Measurements from ENCODE around the gene PITPNM3. TPM values are rescaled to one million over a fixed set of nuclear protein-coding genes. Genes with fewer than 3 reads are reported as not detected.

The PITPNM3 gene
- polyA plus RNA-seq, 3 donors = 0.29 TPM; not detected in 2

DNA sequence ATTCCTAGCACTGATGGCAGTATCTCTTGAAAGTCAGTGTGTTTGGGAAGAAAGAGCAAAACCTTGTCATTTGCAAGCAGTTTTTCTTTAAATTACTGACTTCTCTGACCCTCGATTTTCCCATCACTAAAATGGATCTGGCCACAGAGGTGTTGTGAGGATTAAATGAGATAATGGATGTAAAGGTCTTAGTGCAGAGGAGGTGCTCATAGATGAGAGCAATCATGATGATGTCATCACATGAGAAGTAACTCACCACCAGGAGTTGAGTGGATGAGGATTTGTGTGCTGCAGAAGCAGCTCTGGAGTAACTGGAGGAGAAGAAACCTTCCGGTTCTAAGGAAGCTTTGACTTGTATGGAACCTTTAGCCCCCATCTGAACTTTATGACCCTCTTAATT is 30.6 kb downstream of the PITPNM3 start:
- intact Hi-C loops (cut with micrococcal nuclease) = no loop called here
- Histone ChIP-seq H3K9me3 (replicated peaks in 1 of 2; ENCODE audit: control insufficient read depth in 1 of 2, insufficient read depth in 1 of 2, low read length in 2 of 2) (no peaks in the 10 kb centered on the region), H3K79me2 (ENCODE audit: insufficient read depth, low read length) (no peaks in the 10 kb centered on the region), H3K4me1 (ENCODE audit: control insufficient read depth in 1 of 2, insufficient read depth in 2 of 2, low read length in 2 of 2) (no peaks in the 10 kb centered on the region), H3K27me3 (ENCODE audit: control insufficient read depth in 2 of 2, insufficient read depth in 2 of 2, low read length in 2 of 2) (no peaks in the 10 kb centered on the region), H3K4me2 (replicated peaks; ENCODE audit: extremely low read depth, low read length, poor library complexity, severe bottlenecking) (no peak overlapping the region), H4K20me1 (ENCODE audit: insufficient read depth, low read length) (no peaks in the 10 kb centered on the region), H3K27ac (ENCODE audit: low read depth in 1 of 2, low read length in 2 of 2) (no peak overlapping the region), H3K4me3 (replicated peaks in 1 of 3; ENCODE audit: low read depth in 2 of 3, low read length in 3 of 3) (no peak overlapping the region), H3K36me3 (replicated peaks in 1 of 2; ENCODE audit: control insufficient read depth in 1 of 2, insufficient read depth in 2 of 2, low read length in 2 of 2) (no peaks in the 10 kb centered on the region), H3K9ac (ENCODE audit: insufficient read depth, low read length, poor library complexity, severe bottlenecking) (no peak overlapping the region), H2AFZ (ENCODE audit: insufficient read depth, low read depth, low read length, poor library complexity, severe bottlenecking) (no peak overlapping the region)
- no CpG with 5 or more reads among the region's 2 CpGs for WGBS (ENCODE audit: insufficient coverage)
- Mint-ChIP-seq H3K4me3 (no peak overlapping the region), H3K9me3 (peaks cover 0 to 3% (median 0%) of the 10 kb centered on the region in 7 donors), H3K4me1 (no peaks in the 10 kb centered on the region), H3K27ac (no peak overlapping the region), H3K36me3 (no peaks in the 10 kb centered on the region), H3K27me3 (ENCODE audit: low read depth in 3 of 3) (peaks cover 1 to 5% (median 4%) of the 10 kb centered on the region in 3 donors)
- TF ChIP-seq, protein P1, sequence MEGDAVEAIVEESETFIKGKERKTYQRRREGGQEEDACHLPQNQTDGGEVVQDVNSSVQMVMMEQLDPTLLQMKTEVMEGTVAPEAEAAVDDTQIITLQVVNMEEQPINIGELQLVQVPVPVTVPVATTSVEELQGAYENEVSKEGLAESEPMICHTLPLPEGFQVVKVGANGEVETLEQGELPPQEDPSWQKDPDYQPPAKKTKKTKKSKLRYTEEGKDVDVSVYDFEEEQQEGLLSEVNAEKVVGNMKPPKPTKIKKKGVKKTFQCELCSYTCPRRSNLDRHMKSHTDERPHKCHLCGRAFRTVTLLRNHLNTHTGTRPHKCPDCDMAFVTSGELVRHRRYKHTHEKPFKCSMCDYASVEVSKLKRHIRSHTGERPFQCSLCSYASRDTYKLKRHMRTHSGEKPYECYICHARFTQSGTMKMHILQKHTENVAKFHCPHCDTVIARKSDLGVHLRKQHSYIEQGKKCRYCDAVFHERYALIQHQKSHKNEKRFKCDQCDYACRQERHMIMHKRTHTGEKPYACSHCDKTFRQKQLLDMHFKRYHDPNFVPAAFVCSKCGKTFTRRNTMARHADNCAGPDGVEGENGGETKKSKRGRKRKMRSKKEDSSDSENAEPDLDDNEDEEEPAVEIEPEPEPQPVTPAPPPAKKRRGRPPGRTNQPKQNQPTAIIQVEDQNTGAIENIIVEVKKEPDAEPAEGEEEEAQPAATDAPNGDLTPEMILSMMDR (IDR thresholded peaks at IDR 0.05) = no peak
- no peak for DNase-seq

DNA sequence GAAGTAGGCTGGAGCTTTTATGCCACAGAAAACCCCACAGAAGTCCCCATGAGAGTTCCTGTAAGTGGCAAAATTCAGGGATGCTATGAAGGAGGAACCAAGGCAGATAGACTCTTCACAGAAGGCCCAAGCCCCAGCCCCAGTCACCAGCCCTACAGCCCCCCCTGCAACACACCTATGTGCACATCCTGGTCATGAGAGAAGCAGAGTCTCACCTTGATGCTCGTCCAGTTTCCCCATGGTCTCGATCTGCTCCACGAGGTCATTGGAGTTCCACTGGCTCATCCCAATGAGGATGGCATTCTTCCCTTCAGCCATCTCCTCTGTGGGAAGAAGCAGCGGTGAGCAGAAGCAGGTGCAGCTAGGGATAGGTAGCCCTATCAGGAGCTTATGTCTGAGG is 31.2 kb downstream of the PITPNM3 start:
- Histone ChIP-seq H3K27me3 (ENCODE audit: control insufficient read depth in 2 of 2, insufficient read depth in 2 of 2, low read length in 2 of 2) (no peaks in the 10 kb centered on the region), H3K4me3 (replicated peaks in 1 of 3; ENCODE audit: low read depth in 2 of 3, low read length in 3 of 3) (no peak overlapping the region), H2AFZ (ENCODE audit: insufficient read depth, low read depth, low read length, poor library complexity, severe bottlenecking) (no peak overlapping the region), H3K9me3 (replicated peaks in 1 of 2; ENCODE audit: control insufficient read depth in 1 of 2, insufficient read depth in 1 of 2, low read length in 2 of 2) (no peaks in the 10 kb centered on the region), H3K4me1 (ENCODE audit: control insufficient read depth in 1 of 2, insufficient read depth in 2 of 2, low read length in 2 of 2) (no peaks in the 10 kb centered on the region), H3K9ac (ENCODE audit: insufficient read depth, low read length, poor library complexity, severe bottlenecking) (no peak overlapping the region), H3K27ac (ENCODE audit: low read depth in 1 of 2, low read length in 2 of 2) (no peak overlapping the region), H3K79me2 (ENCODE audit: insufficient read depth, low read length) (no peaks in the 10 kb centered on the region), H3K36me3 (replicated peaks in 1 of 2; ENCODE audit: control insufficient read depth in 1 of 2, insufficient read depth in 2 of 2, low read length in 2 of 2) (no peaks in the 10 kb centered on the region), H4K20me1 (ENCODE audit: insufficient read depth, low read length) (no peaks in the 10 kb centered on the region), H3K4me2 (replicated peaks; ENCODE audit: extremely low read depth, low read length, poor library complexity, severe bottlenecking) (no peak overlapping the region)
- Mint-ChIP-seq H3K4me1 (no peaks in the 10 kb centered on the region), H3K9me3 (peaks cover 0 to 3% (median 0%) of the 10 kb centered on the region in 7 donors), H3K27me3 (ENCODE audit: low read depth in 3 of 3) (peaks cover 0 to 4% (median 3%) of the 10 kb centered on the region in 3 donors), H3K4me3 (no peak overlapping the region), H3K27ac (no peak overlapping the region), H3K36me3 (no peaks in the 10 kb centered on the region)
- TF ChIP-seq, protein P1 (IDR thresholded peaks at IDR 0.05) = no peak
- DNase-seq = no peak
- WGBS (ENCODE audit: insufficient coverage) = no CpG with 5 or more reads among the region's 4 CpGs
- intact Hi-C loops (cut with micrococcal nuclease) = no loop called here
